ES-I3 (cell line): ENCODE measurements around the gene RPS21.

Experiments
- H3K36me3 ChIP-seq: 2 replicates; pipeline ENCODE4 v1.6.1; 2013; ENCODE audit warnings: mild to moderate bottlenecking, low read length, control low read depth, moderate library complexity; ENCODE audit not compliant: insufficient read depth
- H3K4me1 ChIP-seq: 2 replicates; pipeline ENCODE4 v1.6.1; 2013; ENCODE audit warnings: mild to moderate bottlenecking, control low read depth, low read length; ENCODE audit not compliant: insufficient read depth
- H3K9ac ChIP-seq: 2 replicates; pipeline ENCODE4 v1.6.1; 2013; ENCODE audit warnings: low read depth, mild to moderate bottlenecking, low read length, moderate library complexity
- H3K9me3 ChIP-seq: 2 replicates; pipeline ENCODE4 v1.6.1; 2013; ENCODE audit warnings: mild to moderate bottlenecking, low read length, moderate library complexity; ENCODE audit not compliant: control insufficient read depth, insufficient read depth

RPS21 gene

GRCh38 chr20:62374331-62375152, 12.4 kb upstream of the RPS21 start:
- Histone ChIP-seq H3K9me3 (no peaks in the 10 kb centered on the region), H3K36me3 (no peaks in the 10 kb centered on the region; the same call in 1 of the 2 replicates), H3K4me1 (peaks cover 44% of the 10 kb centered on the region), H3K9ac (no peak overlapping the region)

GRCh38 chr20:62376112-62377063, 10.5 kb upstream of the RPS21 start:
- H3K9me3 ChIP-seq, result no peaks in the 10 kb centered on the region
- peaks cover 29% of the 10 kb centered on the region for H3K4me1 ChIP-seq
- no peaks in the 10 kb centered on the region; the same call in 1 of the 2 replicates for H3K36me3 ChIP-seq
- H3K9ac ChIP-seq, result no peak overlapping the region

GRCh38 chr20:62377064-62377461, 9.8 kb upstream of the RPS21 start:
- no peak overlapping the region for H3K9ac ChIP-seq

GRCh38 chr20:62377615-62378178, 9.2 kb upstream of the RPS21 start:
- Histone ChIP-seq H3K9ac (no peak overlapping the region), H3K4me1 (peaks cover 29% of the 10 kb centered on the region), H3K36me3 (no peaks in the 10 kb centered on the region; the same call in 1 of the 2 replicates), H3K9me3 (no peaks in the 10 kb centered on the region)

More at GRCh38 chr20:62377064-62377461, 9.8 kb upstream of the RPS21 start:
- peaks cover 29% of the 10 kb centered on the region for H3K4me1 ChIP-seq
- H3K9me3 ChIP-seq, result no peaks in the 10 kb centered on the region
- H3K36me3 ChIP-seq, result no peaks in the 10 kb centered on the region; the same call in 1 of the 2 replicates

GRCh38 chr20:62378215-62378614, 8.7 kb upstream of the RPS21 start:
- no peaks in the 10 kb centered on the region for H3K9me3 ChIP-seq
- H3K4me1 ChIP-seq, result peaks cover 29% of the 10 kb centered on the region
- H3K9ac ChIP-seq, result no peak overlapping the region
- H3K36me3 ChIP-seq, result no peaks in the 10 kb centered on the region; the same call in 1 of the 2 replicates

- no peak overlapping the region for H3K9ac ChIP-seq
- H3K4me1 ChIP-seq, result peaks cover 19% of the 10 kb centered on the region
- H3K36me3 ChIP-seq, result no peaks in the 10 kb centered on the region; the same call in 1 of the 2 replicates
- no peaks in the 10 kb centered on the region for H3K9me3 ChIP-seq
These were observed 5.6 kb upstream of the RPS21 start for GRCh38 chr20:62381202-62381797.

GRCh38 chr20:62381842-62382241, 5.1 kb upstream of the RPS21 start:
- no peak overlapping the region for H3K9ac ChIP-seq
- peaks cover 15% of the 10 kb centered on the region for H3K4me1 ChIP-seq
- H3K9me3 ChIP-seq, result no peaks in the 10 kb centered on the region
- H3K36me3 ChIP-seq, result no peaks in the 10 kb centered on the region; the same call in 1 of the 2 replicates

- no peak overlapping the region for H3K9ac ChIP-seq
- peaks cover 8% of the 10 kb centered on the region; the same call in 1 of the 2 replicates for H3K4me1 ChIP-seq
- H3K9me3 ChIP-seq, result no peaks in the 10 kb centered on the region
- no peaks in the 10 kb centered on the region for H3K36me3 ChIP-seq
These were observed 4.4 kb upstream of the RPS21 start for GRCh38 chr20:62382306-62383198.

- Histone ChIP-seq H3K36me3 (peaks cover 14% of the 10 kb centered on the region), H3K9me3 (no peaks in the 10 kb centered on the region), H3K9ac (peak overlapping the region; percentile 95), H3K4me1 (no peaks in the 10 kb centered on the region)
These were observed 463 bp downstream of the RPS21 start for GRCh38 chr20:62387219-62387913.

- peak overlapping the region; percentile 95; the same call in 1 of the 2 replicates for H3K9ac ChIP-seq
- no peaks in the 10 kb centered on the region for H3K4me1 ChIP-seq
- peaks cover 14% of the 10 kb centered on the region for H3K36me3 ChIP-seq
- no peaks in the 10 kb centered on the region for H3K9me3 ChIP-seq
These were observed 1.2 kb downstream of the RPS21 start for GRCh38 chr20:62387933-62388635.

GRCh38 chr20:62388839-62389600, 2.1 kb downstream of the RPS21 start:
- Histone ChIP-seq H3K9ac (no peak overlapping the region), H3K36me3 (peaks cover 14% of the 10 kb centered on the region), H3K9me3 (no peaks in the 10 kb centered on the region), H3K4me1 (no peaks in the 10 kb centered on the region)
